Suprapubic skin (tissue), 4 donors: Measurements from ENCODE around the gene UBE3C.

ENCODE experiments used
- EP300 ChIP-seq: sonication (generic); formaldehyde crosslinking; IDR thresholded peaks from one replicate; pipeline ENCODE4 v1.6.1; 2017; ENCODE audit warnings: antibody characterized with exemption
- POLR2A ChIP-seq, 2 donors: fragments of 450-650 bp; IDR thresholded peaks; one replicate each; pipeline ENCODE4 v1.6.1; 2017; ENCODE audit warnings: antibody characterized with exemption in 2 of 2, mild to moderate bottlenecking in 2 of 2, moderate library complexity in 2 of 2
- POLR2AphosphoS5 ChIP-seq, 3 donors: sonication (generic); formaldehyde crosslinking; IDR thresholded peaks; one replicate each; pipeline ENCODE4 v1.6.1; 2017; ENCODE audit warnings: antibody characterized with exemption in 3 of 3
- TF ChIP-seq, protein P1 (sequence below), 2 donors: fragments of 200-600 bp in 1 of 2; fragments of 450-650 bp in 1 of 2; sonication (generic) in 1 of 2; IDR thresholded peaks; one replicate each; pipeline ENCODE4 v1.5.1; 2016 to 2019; ENCODE audit warnings: antibody characterized with exemption in 2 of 2, mild to moderate bottlenecking in 1 of 2, moderate library complexity in 1 of 2

DNA sequence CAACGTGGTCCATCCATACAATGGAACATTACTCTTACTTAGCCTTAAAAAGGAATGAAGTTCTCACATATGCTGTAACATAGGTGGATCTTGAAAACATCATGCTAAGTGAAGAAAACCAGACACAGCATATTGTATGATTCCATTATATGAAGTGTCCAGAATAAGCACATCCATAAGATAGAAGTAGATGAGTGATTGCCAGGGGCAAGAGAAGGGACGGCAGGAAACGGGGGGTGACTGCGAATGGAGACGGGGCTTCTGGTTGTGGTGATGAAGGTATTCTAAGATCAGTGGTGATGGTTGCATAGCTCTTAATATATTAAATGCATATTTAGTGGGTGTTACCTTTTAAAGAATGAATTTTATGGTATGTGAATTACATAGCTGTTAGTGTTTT is 29.8 kb downstream of the UBE3C start:
- no peak for TF ChIP-seq EP300
- TF ChIP-seq, protein P1, sequence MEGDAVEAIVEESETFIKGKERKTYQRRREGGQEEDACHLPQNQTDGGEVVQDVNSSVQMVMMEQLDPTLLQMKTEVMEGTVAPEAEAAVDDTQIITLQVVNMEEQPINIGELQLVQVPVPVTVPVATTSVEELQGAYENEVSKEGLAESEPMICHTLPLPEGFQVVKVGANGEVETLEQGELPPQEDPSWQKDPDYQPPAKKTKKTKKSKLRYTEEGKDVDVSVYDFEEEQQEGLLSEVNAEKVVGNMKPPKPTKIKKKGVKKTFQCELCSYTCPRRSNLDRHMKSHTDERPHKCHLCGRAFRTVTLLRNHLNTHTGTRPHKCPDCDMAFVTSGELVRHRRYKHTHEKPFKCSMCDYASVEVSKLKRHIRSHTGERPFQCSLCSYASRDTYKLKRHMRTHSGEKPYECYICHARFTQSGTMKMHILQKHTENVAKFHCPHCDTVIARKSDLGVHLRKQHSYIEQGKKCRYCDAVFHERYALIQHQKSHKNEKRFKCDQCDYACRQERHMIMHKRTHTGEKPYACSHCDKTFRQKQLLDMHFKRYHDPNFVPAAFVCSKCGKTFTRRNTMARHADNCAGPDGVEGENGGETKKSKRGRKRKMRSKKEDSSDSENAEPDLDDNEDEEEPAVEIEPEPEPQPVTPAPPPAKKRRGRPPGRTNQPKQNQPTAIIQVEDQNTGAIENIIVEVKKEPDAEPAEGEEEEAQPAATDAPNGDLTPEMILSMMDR (IDR thresholded peaks at IDR 0.05), result no peak
- no peak for TF ChIP-seq POLR2AphosphoS5 (IDR thresholded peaks at IDR 0.05)
- TF ChIP-seq POLR2A (IDR thresholded peaks at IDR 0.05), result no peak
